ENCODE results near the gene BATF.

The BATF gene

DNA sequence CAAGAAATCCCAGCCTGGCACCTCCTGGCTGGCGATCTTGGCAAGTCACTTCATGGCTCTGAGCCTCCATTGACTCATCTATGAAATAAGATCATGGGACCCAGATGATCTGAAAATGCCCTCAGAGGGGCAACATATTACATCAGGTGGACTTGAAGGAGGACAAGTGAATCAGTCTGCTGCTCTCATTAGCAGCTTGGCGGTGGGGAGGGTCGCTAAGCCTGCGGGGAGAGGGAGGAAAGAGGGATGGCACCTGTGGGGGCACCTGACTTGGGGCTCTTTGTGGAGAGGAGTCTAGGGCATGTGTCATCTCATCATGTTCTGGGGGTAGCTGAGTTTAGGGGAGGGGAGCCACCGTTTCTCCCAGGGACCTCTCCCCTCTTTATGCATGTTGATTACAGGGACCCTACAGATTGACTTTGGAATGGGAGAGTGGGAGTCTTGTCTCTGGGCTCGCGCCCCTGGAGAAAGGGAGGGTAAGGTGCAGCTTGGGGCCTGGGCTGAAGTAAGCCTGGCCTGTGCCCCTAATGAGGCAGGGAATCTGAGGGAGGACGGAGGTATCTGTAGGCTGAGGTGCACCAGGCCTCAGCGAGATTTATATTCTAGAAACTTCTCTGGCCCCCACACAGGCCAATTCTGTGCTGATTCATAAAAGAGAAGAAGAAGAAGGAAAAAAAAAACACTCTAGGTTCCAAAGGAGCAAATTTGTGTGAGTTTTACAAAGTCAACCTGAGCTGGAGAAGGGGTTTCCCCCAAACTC is 29.3 kb upstream of the BATF start:
- Mint-ChIP-seq H3K4me1 (peaks cover 5% of the 10 kb centered on the region), H3K9me3 (no peaks in the 10 kb centered on the region), H3K36me3 (ENCODE audit: low read depth) (no peaks in the 10 kb centered on the region), H3K4me3 (no peak overlapping the region), H3K27ac (no peak overlapping the region), H3K27me3 (ENCODE audit: low read depth) (no peaks in the 10 kb centered on the region)
- TF ChIP-seq, protein P1, sequence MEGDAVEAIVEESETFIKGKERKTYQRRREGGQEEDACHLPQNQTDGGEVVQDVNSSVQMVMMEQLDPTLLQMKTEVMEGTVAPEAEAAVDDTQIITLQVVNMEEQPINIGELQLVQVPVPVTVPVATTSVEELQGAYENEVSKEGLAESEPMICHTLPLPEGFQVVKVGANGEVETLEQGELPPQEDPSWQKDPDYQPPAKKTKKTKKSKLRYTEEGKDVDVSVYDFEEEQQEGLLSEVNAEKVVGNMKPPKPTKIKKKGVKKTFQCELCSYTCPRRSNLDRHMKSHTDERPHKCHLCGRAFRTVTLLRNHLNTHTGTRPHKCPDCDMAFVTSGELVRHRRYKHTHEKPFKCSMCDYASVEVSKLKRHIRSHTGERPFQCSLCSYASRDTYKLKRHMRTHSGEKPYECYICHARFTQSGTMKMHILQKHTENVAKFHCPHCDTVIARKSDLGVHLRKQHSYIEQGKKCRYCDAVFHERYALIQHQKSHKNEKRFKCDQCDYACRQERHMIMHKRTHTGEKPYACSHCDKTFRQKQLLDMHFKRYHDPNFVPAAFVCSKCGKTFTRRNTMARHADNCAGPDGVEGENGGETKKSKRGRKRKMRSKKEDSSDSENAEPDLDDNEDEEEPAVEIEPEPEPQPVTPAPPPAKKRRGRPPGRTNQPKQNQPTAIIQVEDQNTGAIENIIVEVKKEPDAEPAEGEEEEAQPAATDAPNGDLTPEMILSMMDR (IDR thresholded peaks at IDR 0.05; ENCODE audit: unreplicated experiment in 3 of 3): no peak

DNA sequence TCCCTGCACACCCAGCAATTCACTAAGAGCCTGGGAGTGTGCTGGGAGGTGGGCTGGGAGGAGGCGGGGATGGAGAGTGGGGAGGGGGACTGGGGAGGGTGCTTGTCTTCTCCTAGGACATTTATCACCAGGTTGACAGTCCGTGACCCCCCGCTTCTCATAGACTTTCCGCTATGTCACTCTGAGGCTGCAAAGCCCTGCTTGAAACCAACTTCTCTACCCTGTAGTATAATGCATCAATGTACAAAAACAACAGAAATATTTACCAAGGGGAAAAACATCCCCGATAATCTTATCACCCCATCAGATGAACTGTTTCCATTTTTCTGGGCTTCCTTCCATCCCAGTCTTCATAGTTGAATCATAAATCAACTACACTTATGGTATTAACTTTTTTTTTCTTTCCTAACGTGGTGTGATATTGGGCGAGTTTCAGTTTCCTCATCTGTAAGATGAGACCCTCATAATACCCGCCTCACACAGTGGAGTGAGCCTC is 28.6 kb upstream of the BATF start:
- TF ChIP-seq, protein P1 (IDR thresholded peaks at IDR 0.05; ENCODE audit: unreplicated experiment in 3 of 3): no peak
- H3K9me3 Mint-ChIP-seq: no peaks in the 10 kb centered on the region
- H3K4me1 Mint-ChIP-seq: peaks cover 5% of the 10 kb centered on the region
- no peaks in the 10 kb centered on the region for H3K36me3 Mint-ChIP-seq (ENCODE audit: low read depth)
- no peaks in the 10 kb centered on the region for H3K27me3 Mint-ChIP-seq (ENCODE audit: low read depth)
- H3K27ac Mint-ChIP-seq: no peak overlapping the region
- no peak overlapping the region for H3K4me3 Mint-ChIP-seq

DNA sequence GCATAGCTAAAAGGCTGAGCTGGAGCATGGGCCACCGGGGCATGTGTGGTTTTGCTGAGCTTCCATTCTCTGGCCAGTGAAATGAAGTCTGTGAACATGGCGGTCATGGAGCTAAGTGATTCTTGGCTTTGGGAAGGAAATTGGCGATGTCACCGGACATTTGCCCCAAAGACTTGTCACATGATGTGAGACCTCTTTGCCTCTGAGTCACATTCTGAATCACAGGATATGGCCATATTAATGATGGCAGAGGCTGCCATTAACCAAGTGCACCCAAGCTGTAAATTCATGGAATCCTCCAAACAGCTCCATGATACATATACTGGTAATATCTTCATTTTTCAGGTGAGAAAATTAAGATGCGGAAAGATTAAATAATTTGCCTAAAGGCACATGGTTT is 27.4 kb upstream of the BATF start:
- H3K36me3 Mint-ChIP-seq (ENCODE audit: low read depth): no peaks in the 10 kb centered on the region
- TF ChIP-seq, protein P1 (IDR thresholded peaks at IDR 0.05; ENCODE audit: unreplicated experiment in 3 of 3): no peak
- H3K4me3 Mint-ChIP-seq: no peak overlapping the region
- H3K9me3 Mint-ChIP-seq: no peaks in the 10 kb centered on the region
- no peak overlapping the region for H3K27ac Mint-ChIP-seq
- no peaks in the 10 kb centered on the region for H3K27me3 Mint-ChIP-seq (ENCODE audit: low read depth)
- peaks cover 5% of the 10 kb centered on the region for H3K4me1 Mint-ChIP-seq

DNA sequence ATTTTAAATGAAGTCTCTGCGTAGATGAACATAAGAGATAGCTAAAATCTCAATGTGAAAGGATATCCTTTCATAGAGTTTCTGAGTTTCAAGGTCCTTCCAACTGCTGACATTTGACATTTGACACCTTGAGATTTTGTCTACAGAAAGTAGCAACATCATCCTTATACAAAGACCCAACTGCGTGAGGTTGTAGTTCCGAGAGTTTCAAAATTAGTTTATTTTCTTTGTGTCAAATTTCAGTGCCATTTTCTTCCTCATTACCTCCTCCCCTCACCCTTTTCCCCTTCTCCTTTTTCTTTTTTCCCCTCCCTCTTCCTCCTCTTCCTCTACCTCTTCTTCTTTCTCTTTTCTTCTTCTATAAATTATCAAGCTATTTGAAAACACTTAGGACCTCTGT is 26.9 kb upstream of the BATF start:
- no peaks in the 10 kb centered on the region for H3K27me3 Mint-ChIP-seq (ENCODE audit: low read depth)
- TF ChIP-seq, protein P1 (IDR thresholded peaks at IDR 0.05; ENCODE audit: unreplicated experiment in 3 of 3): no peak
- no peak overlapping the region for H3K4me3 Mint-ChIP-seq
- no peaks in the 10 kb centered on the region for H3K9me3 Mint-ChIP-seq
- H3K4me1 Mint-ChIP-seq: peaks cover 5% of the 10 kb centered on the region
- H3K27ac Mint-ChIP-seq: no peak overlapping the region
- no peaks in the 10 kb centered on the region for H3K36me3 Mint-ChIP-seq (ENCODE audit: low read depth)

DNA sequence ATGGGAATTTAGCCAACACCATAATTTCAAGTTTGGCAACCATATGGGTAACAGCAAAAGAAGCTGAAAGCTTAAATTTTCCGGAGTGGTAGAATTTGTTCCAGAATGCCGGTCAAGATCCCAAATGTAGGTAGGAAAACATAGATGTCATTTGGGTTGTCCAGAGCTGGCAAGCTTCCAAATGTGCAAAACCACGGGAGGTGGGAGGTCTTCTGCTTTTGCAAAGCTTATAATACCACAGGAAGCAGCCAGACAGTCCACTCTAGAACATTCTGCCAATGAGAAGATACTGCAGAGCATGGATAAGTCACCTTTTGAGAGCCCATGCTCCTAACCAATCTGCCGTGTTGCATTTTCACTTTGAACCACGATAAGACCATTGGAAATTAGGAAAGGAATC is 26.4 kb upstream of the BATF start:
- Mint-ChIP-seq H3K27ac (no peak overlapping the region), H3K36me3 (ENCODE audit: low read depth) (no peaks in the 10 kb centered on the region), H3K4me3 (no peak overlapping the region), H3K4me1 (peaks cover 5% of the 10 kb centered on the region), H3K9me3 (no peaks in the 10 kb centered on the region), H3K27me3 (ENCODE audit: low read depth) (no peaks in the 10 kb centered on the region)
- TF ChIP-seq, protein P1 (IDR thresholded peaks at IDR 0.05; ENCODE audit: unreplicated experiment in 3 of 3): no peak

DNA sequence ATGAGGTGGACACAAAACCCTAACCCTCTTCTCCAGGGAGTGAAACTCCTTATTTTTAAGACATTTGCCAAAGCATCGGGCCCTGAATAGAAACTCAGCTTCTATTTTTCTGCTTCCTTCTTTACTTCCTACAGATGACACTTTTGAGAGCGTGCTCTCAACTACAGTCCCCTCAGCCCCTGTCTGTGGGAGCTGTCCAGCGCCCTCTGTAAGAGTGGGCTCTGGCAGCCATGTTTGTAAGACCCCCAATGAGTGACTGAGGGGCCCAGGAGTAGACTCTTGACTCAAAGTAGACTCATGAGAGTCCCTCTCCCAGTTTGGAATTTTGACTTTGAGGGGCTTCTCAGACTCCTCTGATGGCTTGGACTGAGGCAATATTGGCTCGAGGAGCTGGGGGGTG is 25.5 kb upstream of the BATF start:
- H3K4me1 Mint-ChIP-seq: peaks cover 5% of the 10 kb centered on the region
- no peak overlapping the region for H3K4me3 Mint-ChIP-seq
- H3K27me3 Mint-ChIP-seq (ENCODE audit: low read depth): no peaks in the 10 kb centered on the region
- H3K9me3 Mint-ChIP-seq: no peaks in the 10 kb centered on the region
- H3K27ac Mint-ChIP-seq: no peak overlapping the region
- H3K36me3 Mint-ChIP-seq (ENCODE audit: low read depth): no peaks in the 10 kb centered on the region
- TF ChIP-seq, protein P1 (IDR thresholded peaks at IDR 0.05; ENCODE audit: unreplicated experiment in 3 of 3): no peak

All from nephron (organoid).